ENCODE data around the gene ZNF511.

Gene ZNF511

GRCh38 chr10:133274751-133275683, 33.7 kb upstream of the ZNF511 start:
- peak; percentile 69 to 80 (median 71) for DNase-seq (ENCODE audit: low read depth in 3 of 3)

DNA sequence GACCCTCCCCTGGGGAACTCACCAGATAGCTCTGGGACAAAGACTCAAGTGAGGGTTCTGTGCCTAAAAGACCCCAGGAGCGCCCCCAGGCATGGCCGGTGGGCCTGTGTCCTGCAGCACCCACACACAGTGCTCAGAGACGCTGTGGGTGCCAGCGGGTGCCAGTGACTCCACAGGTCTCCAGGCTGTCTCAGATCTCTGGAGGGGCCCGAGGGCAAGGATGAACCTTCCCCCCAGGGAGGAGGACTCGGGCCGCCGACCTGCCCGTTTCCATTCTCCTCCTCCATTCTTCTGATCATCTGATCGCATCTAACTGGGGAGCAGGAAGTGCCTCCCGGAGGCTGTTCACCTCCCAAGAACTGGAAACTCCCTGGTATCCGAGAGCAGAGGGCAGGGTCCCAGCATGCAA, 33.0 kb upstream of the ZNF511 start:
- DNase-seq (ENCODE audit: low read depth in 3 of 3), result no peak

GRCh38 chr10:133276100-133276434, 32.6 kb upstream of the ZNF511 start:
- no peak for DNase-seq (ENCODE audit: low read depth in 3 of 3)

GRCh38 chr10:133276435-133277201, 32.1 kb upstream of the ZNF511 start, which contains the start of gene ADAM8:
ADAM8 (minus strand) TSS chr10:133276868; CDS start chr10:133276817, 51 bp downstream.
- peak; percentile 41 to 53 (median 50) for DNase-seq (ENCODE audit: low read depth in 3 of 3)

DNA sequence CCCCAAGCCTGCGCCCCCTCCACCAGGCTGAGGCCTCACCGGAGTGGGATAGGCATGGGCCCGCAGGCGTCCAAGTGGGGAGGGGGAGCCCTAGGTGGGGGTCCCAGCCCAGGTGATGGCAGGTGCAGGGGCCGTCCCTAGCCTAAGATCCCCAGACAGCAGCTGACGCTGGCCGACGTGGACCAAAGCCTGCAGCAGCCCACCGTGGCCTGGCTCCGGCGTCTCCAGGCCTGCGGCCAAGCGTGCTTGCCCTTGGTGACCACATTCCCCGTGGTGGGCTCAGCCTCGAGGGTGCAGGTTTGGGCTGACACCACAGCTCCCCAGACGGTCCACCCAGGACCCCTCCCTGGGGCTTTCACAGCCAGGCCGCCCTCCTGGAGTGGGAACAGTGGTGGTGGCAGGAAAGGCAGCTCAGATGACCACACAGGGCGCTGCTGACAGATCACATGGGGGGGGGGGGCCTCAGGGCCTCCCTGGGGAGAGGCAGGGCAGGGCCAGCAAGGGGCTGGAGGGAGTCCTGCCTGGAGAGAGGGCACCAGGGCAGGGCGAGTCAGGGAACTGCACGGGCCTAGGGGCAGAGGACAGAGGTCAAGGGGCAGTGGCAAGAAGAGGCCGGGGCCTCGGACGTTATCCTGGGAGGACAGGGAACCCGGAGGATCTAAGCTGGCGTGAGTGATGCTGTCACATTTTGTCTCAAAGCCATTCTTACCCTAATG, 31.3 kb upstream of the ZNF511 start:
- DNase-seq (ENCODE audit: low read depth in 3 of 3), result no peak

DNA sequence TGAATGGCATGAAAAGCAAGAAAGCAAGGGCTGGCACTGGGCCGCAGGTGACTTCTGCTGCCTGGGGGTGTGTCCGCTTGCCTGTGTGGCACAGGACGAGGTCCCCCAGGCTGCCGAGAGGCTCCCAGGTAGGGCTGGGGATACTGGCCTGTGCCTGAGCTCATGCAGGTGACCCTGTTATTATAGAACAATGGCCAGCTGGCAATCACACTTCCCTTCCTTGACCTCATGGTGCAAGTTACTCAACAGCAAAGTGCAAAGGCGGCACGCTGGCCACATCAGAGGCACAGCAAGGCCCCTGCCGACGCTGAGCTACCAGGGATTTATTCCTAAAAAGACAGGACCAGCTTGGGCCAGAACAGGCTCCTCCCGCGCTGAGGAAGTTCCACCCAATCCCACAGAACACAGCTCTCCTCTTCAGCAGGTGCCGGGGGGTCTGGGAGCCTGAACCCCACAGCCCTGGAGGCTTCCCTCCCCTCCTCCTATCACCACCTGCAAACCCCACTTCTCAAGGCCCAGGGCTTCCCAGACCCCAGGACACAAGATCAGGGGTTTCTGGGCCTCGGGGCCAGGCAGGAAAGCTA, 30.6 kb upstream of the ZNF511 start:
- DNase-seq (ENCODE audit: low read depth in 3 of 3), result no peak

DNA sequence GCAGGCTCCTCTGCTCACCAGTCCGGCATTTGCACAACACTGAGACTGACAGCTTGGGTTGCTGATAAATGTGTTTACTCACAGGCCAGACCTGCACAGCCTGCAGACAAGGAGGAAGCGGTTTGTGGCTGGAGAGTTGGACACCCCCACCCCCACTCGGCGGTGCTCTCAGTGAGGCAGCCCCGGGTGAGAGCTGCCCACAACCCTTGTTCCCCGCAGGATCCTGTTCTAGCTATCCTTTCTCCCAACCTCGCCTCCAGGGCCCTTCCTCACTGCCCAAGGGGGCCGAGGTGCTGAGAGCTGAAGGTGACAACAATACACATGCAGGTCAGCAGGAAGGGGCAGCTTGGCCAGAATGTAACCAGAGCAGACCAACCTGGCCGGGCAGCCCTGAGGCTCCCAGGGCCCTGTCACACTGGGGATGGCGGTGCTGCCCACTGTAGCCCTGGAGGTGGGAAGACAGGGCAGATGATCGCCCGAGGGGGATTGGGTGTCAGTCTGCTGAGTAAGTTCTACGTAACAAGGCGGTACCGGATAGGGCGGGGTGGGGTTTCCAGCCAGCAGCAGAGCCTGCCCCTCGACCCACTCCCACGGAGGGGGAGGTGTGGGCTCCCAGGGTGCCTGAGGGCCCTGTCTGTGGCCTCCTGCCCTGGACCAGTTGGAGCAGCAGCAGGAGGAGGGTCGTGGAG, 30.0 kb upstream of the ZNF511 start:
- DNase-seq (ENCODE audit: low read depth in 3 of 3), result peak in 1 of 3 experiments; percentile 36

- no peak for DNase-seq (ENCODE audit: low read depth in 3 of 3)
Observed at GRCh38 chr10:133279326-133280226, 29.1 kb upstream of the ZNF511 start.

DNA sequence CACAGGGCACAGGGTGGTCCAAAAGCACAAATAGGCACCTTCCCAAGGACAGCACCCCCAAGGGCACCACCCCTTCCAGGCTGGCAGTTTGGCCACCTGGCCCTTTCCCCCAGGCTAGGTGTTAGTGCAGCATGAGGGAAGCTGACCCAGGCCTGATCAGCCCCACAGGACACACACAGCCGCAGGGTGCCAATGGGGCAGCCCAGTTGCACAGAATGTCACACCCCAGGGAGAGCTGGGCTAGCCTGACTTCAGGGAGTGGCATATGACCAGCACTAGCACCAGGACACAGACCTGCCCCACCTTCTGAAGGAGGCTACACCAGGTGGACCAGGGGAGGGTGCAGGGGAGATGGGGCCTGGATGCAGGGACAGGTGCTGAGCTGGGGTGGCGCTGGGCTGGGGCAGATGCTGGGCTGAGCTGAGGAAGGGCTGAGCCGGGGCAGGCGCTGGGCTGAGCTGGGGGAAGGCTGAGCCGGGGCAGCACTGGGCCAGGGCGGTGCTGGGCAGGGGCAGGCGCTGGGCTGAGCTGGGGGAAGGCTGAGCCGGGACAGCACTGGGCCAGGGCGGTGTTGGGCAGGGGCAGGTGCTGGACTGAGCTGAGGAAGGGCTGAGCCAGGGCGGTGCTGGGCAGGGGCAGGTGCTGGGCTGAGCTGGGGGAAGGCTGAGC, 28.2 kb upstream of the ZNF511 start:
- DNase-seq (ENCODE audit: low read depth in 3 of 3), result no peak

DNA sequence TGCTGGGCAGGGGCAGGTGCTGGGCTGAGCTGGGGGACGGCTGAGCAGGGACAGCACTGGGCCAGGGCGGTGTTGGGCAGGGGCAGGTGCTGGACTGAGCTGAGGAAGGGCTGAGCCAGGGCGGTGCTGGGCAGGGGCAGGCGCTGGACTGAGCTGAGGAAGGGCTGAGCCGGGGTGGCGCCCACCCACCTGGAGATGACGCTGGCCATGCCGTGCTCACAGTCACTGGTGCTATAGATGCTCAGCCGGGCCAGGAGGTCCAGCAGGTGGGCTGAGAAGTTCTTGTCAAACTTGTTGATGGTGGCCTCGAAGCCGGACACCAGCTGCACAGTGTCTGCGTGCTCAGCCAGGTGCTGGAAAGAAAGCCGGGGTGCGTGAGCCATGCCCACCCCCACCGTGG, 27.6 kb upstream of the ZNF511 start:
- no peak for DNase-seq (ENCODE audit: low read depth in 3 of 3)

DNA sequence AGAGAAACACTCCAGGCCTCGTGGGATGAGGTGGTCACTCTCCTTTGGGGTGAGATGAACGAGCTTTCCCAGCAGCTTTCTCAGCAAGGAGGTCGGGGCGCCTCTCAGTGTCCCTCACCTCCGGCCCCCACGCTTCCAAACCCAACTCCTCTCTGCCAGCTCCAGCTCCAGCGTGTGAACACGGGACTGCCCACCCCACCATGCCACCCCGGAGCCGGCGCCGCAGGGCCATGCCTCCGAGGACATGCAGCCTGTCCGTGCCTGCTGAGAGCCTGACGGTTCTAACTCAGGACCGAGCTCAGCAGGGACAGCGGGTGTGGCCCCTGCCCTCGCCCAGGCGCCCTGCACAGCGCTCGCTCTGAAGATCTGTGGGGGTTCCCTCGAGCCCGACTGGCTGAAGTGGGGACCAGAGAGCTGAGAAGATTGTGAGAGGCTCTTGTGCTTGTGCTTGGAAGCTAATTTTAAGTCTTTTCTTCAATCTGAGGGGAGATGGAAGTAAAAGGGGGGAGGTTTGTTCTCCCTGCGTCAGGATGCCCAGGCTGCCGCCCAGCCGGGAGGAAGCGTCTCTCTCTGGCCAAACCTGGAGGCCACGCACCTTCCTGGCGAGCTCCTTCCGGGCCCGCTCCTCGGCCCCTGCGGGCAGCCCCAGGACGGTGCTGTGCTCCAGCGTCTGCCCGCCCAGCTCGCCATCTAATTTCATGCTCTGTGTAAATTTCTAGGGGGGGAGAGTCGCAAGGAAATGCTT, 26.9 kb upstream of the ZNF511 start:
- no peak for DNase-seq (ENCODE audit: low read depth in 3 of 3)

- DNase-seq (ENCODE audit: low read depth in 3 of 3), result no peak
Observed at GRCh38 chr10:133282846-133283390, 25.8 kb upstream of the ZNF511 start.

DNA sequence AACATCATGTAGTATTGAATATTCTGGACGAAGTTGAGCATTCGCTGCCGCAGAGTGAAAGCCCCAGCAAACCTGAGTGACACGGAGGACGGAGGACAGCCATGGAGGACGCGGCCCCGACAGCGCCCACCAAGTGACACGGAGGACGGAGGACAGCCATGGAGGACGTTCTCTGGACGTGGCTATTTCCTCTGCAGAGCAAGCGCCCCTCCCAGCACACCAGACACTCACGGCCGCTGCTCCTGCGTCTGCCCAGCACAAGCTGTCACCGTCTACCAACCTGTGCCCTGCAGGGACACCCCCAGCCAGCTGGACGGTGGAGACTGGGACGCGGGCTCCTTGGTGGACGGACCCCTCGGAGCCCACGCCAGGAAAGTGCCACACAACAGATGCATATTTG, 24.8 kb upstream of the ZNF511 start:
- no peak for DNase-seq (ENCODE audit: low read depth in 3 of 3)

- DNase-seq (ENCODE audit: low read depth in 3 of 3), result no peak
Observed at GRCh38 chr10:133285217-133285616, 23.5 kb upstream of the ZNF511 start.

- no peak for DNase-seq (ENCODE audit: low read depth in 3 of 3)
Observed at GRCh38 chr10:133286366-133286765, 22.3 kb upstream of the ZNF511 start.

DNA sequence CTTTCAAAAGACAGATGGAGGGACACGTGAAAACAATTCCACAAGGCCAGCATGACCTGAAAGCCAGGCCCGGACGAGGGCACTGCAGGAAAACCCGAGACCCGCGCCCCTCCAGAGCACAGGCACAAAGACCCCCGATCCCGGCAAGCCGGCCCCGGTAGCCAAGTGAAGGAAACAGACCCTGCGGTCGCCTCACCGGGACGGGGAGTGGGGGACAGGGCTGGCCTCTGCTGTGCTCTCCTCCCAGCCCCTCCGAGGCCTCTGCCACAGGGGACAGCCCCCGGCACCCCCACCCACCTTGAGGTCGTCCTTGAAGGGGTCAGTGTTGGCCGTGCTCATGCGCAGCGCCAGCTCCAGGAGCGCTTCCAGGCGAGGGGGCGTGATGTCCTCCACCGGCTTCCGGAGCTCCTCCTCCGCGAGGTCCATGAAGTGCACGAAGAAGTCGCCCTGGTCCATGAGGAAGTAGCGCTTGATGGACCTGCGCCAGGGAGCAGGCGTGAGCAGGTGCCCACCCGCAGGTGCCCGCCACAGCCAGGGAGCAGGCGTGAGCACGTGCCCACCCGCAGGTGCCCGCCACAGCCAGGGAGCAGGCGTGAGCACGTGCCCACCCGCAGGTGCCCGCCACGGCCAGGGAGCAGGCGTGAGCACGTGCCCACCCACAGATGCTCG, 20.7 kb upstream of the ZNF511 start:
- no peak for DNase-seq (ENCODE audit: low read depth in 3 of 3)

- no peak for DNase-seq (ENCODE audit: low read depth in 3 of 3)
Observed at GRCh38 chr10:133289761-133290160, 19.0 kb upstream of the ZNF511 start.

Measured in stimulated activated CD4-positive, alpha-beta T cell treated with anti-CD3 and anti-CD28 coated beads, TNF-alpha, amount 100 ng/mL, for 4 hours (primary cell).